ENCODE data around the gene LAMC2.

DNA sequence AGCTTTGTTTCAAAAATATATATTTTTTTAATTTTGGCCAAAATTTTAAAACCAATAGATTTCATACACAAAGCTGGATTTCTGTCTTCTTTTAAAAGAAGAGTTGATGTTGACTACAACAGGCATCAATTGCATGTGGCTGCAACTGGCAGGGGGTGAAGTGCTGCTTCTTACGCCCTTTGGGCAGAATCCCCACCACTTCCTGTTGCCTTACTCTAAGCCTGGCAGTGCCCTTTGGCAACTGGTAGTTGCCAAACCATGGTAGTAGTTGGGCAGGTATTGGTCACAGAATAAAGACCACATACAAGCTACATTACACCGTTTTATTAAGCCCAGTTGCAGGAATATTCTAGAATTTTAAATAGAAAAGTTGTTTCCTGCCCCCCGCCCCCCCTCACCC is 17.0 kb downstream of the LAMC2 start:
- TF ChIP-seq, protein P1, sequence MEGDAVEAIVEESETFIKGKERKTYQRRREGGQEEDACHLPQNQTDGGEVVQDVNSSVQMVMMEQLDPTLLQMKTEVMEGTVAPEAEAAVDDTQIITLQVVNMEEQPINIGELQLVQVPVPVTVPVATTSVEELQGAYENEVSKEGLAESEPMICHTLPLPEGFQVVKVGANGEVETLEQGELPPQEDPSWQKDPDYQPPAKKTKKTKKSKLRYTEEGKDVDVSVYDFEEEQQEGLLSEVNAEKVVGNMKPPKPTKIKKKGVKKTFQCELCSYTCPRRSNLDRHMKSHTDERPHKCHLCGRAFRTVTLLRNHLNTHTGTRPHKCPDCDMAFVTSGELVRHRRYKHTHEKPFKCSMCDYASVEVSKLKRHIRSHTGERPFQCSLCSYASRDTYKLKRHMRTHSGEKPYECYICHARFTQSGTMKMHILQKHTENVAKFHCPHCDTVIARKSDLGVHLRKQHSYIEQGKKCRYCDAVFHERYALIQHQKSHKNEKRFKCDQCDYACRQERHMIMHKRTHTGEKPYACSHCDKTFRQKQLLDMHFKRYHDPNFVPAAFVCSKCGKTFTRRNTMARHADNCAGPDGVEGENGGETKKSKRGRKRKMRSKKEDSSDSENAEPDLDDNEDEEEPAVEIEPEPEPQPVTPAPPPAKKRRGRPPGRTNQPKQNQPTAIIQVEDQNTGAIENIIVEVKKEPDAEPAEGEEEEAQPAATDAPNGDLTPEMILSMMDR (conservative IDR thresholded peaks at IDR 0.05; ENCODE audit: low read length), result no peak
- no peak for TF ChIP-seq EZH2phosphoT487 (IDR thresholded peaks at IDR 0.05; ENCODE audit: borderline replicate concordance, low read depth, low read length)
